SK-N-SH (cell line): ENCODE results near the gene PRCC. TPM values are rescaled to one million over a fixed set of nuclear protein-coding genes. Genes with fewer than 3 reads are reported as not detected.

ENCODE experiments used
- CTCF ChIA-PET: fragments of 300-600, 350-600 bp; formaldehyde crosslinking; extraction: SDS; loops from one replicate; lab custom pipeline; 2021; lab: Yijun Ruan, JAX
- POLR2A ChIA-PET: fragments of 350-600 bp; sonication (Branson Sonifier 250); formaldehyde crosslinking; extraction: SDS; loops from one replicate; lab custom pipeline; 2020; ENCODE audit warnings: antibody characterized with exemption, inconsistent platforms; lab: Yijun Ruan, JAX
- DNase-seq: peaks from one replicate; pipeline ENCODE4 v3.0.0; 2012
- H2AFZ ChIP-seq: fragments of 200-600 bp; sonication (generic); 2 replicates; pipeline ENCODE4 v1.8.1; 2016; ENCODE audit warnings: antibody characterized with exemption, mild to moderate bottlenecking, low read depth
- H3F3A ChIP-seq: fragments of 200-600 bp; sonication (generic); replicated peaks from 2 replicates; pipeline ENCODE3; 2016; ENCODE audit warnings: antibody characterized with exemption, mild to moderate bottlenecking; ENCODE audit not compliant: insufficient read depth
- H3K27ac ChIP-seq, 2 experiments: fragments of 200-500 bp in 1 of 2; fragments of 200-600 bp in 1 of 2; sonication (Bioruptor generic) in 1 of 2; sonication (generic), shearing (Covaris generic) in 1 of 2; 2 replicates each; pipeline versions ENCODE4 v1.5.1 to v1.6.1; 2014 to 2016; ENCODE audit warnings: low read depth in 2 of 2, inconsistent platforms in 1 of 2, low read length in 1 of 2, mild to moderate bottlenecking in 1 of 2, mixed read lengths in 1 of 2
- H3K27me3 ChIP-seq: fragments of 200-600 bp; sonication (generic), shearing (Covaris generic); 2 replicates; pipeline ENCODE4 v1.6.1; 2016; ENCODE audit warnings: mixed run types; ENCODE audit not compliant: insufficient read depth
- H3K36me3 ChIP-seq, 2 experiments: fragments of 200-500 bp in 1 of 2; fragments of 200-600 bp in 1 of 2; sonication (Bioruptor generic) in 1 of 2; sonication (generic) in 1 of 2; replicated peaks in 1 of 2; 2 replicates each; pipeline versions ENCODE3 to v1.5.1; 2014 to 2016; ENCODE audit warnings: low read length in 1 of 2, mild to moderate bottlenecking in 1 of 2; ENCODE audit not compliant: insufficient read depth in 2 of 2, control insufficient read depth in 1 of 2
- H3K4me1 ChIP-seq, 2 experiments: fragments of 200-500 bp in 1 of 2; fragments of 200-600 bp in 1 of 2; sonication (Bioruptor generic) in 1 of 2; sonication (generic), shearing (Covaris generic) in 1 of 2; 2 replicates each; pipeline versions ENCODE4 v1.5.1 to v1.6.1; 2014 to 2016; ENCODE audit warnings: low read depth in 1 of 2, low read length in 1 of 2, mixed run types in 1 of 2; ENCODE audit not compliant: insufficient read depth in 2 of 2, control insufficient read depth in 1 of 2
- H3K4me2 ChIP-seq: fragments of 200-600 bp; sonication (generic), shearing (Covaris generic); 2 replicates; pipeline ENCODE4 v1.6.1; 2017; ENCODE audit warnings: mixed run types
- H3K4me3 ChIP-seq, 2 experiments: fragments of 200-500 bp in 1 of 2; fragments of 200-600 bp in 1 of 2; sonication (Bioruptor generic) in 1 of 2; sonication (generic), shearing (Covaris generic) in 1 of 2; 2 replicates each; pipeline versions ENCODE4 v1.5.1 to v1.8.1; 2014 to 2016; ENCODE audit warnings: low read depth in 2 of 2, inconsistent platforms in 1 of 2, low read length in 1 of 2, mild to moderate bottlenecking in 1 of 2, mixed read lengths in 1 of 2, moderate library complexity in 1 of 2
- H3K79me2 ChIP-seq: fragments of 200-600 bp; sonication (generic); 2 replicates; pipeline ENCODE4 v1.8.1; 2017; ENCODE audit warnings: mild to moderate bottlenecking; ENCODE audit not compliant: insufficient read depth
- H3K9ac ChIP-seq: fragments of 200-600 bp; sonication (generic); 2 replicates; pipeline ENCODE4 v1.6.1; 2017; ENCODE audit warnings: mixed run types
- H3K9me2 ChIP-seq: fragments of 200-600 bp; sonication (generic); 2 replicates; pipeline ENCODE4 v1.6.1; 2017; ENCODE audit warnings: mixed run types
- H3K9me3 ChIP-seq: fragments of 200-600 bp; sonication (generic); 2 replicates; pipeline ENCODE4 v1.6.1; 2017; ENCODE audit warnings: mixed run types, mild to moderate bottlenecking, moderate library complexity
- H4K20me1 ChIP-seq: fragments of 200-600 bp; sonication (generic); 2 replicates; pipeline ENCODE4 v1.6.1; 2017; ENCODE audit warnings: mild to moderate bottlenecking, mixed run types; ENCODE audit not compliant: insufficient read depth
- CTCF ChIP-seq: fragments of 200-600 bp; sonication (generic); IDR thresholded peaks from 2 replicates; pipeline ENCODE4 v1.6.1; 2017; ENCODE audit warnings: antibody characterized with exemption, mild to moderate bottlenecking, moderate library complexity
- EZH2phosphoT487 ChIP-seq: fragments of 200-600 bp; sonication (generic); IDR thresholded peaks from 2 replicates; pipeline ENCODE4 v1.6.1; 2017; ENCODE audit warnings: low read depth, mixed run types, mild to moderate bottlenecking, antibody characterized with exemption, moderate library complexity, borderline replicate concordance
- FOXJ3 ChIP-seq: sonication (generic); formaldehyde crosslinking; IDR thresholded peaks from 2 replicates; pipeline ENCODE4 v1.5.1; 2020; ENCODE audit warnings: mild to moderate bottlenecking, missing genetic modification reagents
- FOXM1 ChIP-seq: IDR thresholded peaks from 2 replicates; pipeline ENCODE4 v1.4.0; 2012; ENCODE audit warnings: low read depth, mild to moderate bottlenecking
- GATA2 ChIP-seq: sonication (generic); formaldehyde crosslinking; IDR thresholded peaks from 2 replicates; pipeline ENCODE4 v1.5.0; 2020; ENCODE audit warnings: mild to moderate bottlenecking, missing genetic modification reagents
- JUND ChIP-seq: IDR thresholded peaks from 2 replicates; pipeline ENCODE4 v1.4.0; 2012
- MEF2A ChIP-seq: IDR thresholded peaks from 2 replicates; pipeline ENCODE4 v1.4.0; 2012; ENCODE audit warnings: low read depth, borderline replicate concordance
- NFIC ChIP-seq: IDR thresholded peaks from 2 replicates; pipeline ENCODE4 v1.4.0; 2012; ENCODE audit warnings: borderline replicate concordance
- NRF1 ChIP-seq: IDR thresholded peaks from 2 replicates; pipeline ENCODE4 v1.6.1; 2012; ENCODE audit warnings: low read depth, mild to moderate bottlenecking, low read length
- PBX3 ChIP-seq: IDR thresholded peaks from 2 replicates; pipeline ENCODE4; 2012
- POLR2AphosphoS5 ChIP-seq: IDR thresholded peaks from 2 replicates; pipeline ENCODE4 v1.6.1; 2012; ENCODE audit warnings: low read depth, low read length
- RCOR1 ChIP-seq: fragments of 150-350 bp; IDR thresholded peaks from 2 replicates; pipeline ENCODE4 v1.6.1; 2017; ENCODE audit warnings: antibody characterized with exemption, low read length
- TAF1 ChIP-seq: IDR thresholded peaks from 2 replicates; pipeline ENCODE4 v1.6.1; 2012; ENCODE audit warnings: low read depth, mild to moderate bottlenecking, low read length, moderate library complexity, borderline replicate concordance
- TEAD4 ChIP-seq: IDR thresholded peaks from 2 replicates; pipeline ENCODE4 v1.4.0; 2012; ENCODE audit warnings: mild to moderate bottlenecking, borderline replicate concordance; ENCODE audit not compliant: insufficient read depth
- ZBTB33 ChIP-seq: IDR thresholded peaks from 2 replicates; pipeline ENCODE4 v1.4.0; 2012; ENCODE audit warnings: low read depth, borderline replicate concordance
- WGBS: methylation state at CpG from one replicate; pipeline ENCODE4 v1.1.6; 2017; ENCODE audit warnings: low lambda C conversion rate; 5-methylcytosine and 5-hydroxymethylcytosine counted together
- polyA plus RNA-seq, 3 experiments: library from polyadenylated mRNA; depleted of rRNA; stranded (reverse); fragments of >200 nt; gene quantifications; 2 replicates each; pipeline ENCODE4 v1.2.3, GENCODE V29; 2012
- TF ChIP-seq, protein P1 (sequence below): IDR thresholded peaks from 2 replicates; pipeline ENCODE4 v1.6.1; 2012; ENCODE audit warnings: mild to moderate bottlenecking, low read depth, low read length, moderate library complexity

Gene PRCC
- polyA plus RNA-seq, 1 of the 3 experiments (the other 2 are of a cell fraction), result 39.2 TPM

DNA sequence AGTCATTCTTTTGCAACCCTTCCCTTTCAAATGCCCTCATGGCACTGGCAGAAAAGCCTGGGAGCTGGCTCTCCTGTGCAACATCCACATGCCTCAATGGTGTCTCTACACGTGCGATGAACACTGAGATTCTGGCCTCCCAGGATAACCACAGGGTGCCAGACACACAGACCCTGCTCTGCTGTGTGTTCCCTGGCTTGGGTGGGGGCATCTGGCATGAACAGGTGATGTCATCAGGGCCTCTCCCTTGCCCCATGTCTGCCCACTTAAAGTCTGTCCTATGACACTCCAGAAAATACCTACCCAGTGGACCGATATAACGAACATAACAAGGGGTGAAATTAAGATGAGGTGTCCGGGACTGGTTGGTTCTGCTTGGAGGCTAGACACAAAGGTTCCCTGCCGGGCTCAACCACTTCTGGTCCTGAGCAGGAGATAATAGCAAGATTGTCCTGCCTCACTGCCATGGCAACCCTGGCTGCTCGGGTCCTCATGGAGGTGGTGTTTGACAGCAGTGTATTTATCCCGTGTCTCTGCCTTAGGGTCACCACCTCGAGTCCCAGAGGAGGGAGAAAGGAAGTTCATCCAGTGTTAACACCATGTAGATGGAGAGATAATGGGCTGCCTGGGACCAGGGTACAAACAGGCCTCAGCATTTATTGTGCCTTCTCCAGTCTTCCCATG, 72.2 kb downstream of the PRCC start:
- H3K36me3 ChIP-seq, result no peaks in the 10 kb centered on the region
- POLR2A ChIA-PET, result interaction anchor here (0.6 to 5.8 kb wide), 11 partner anchors 9 to 53 kb away, joined by 3 to 38 read pairs (median 4); partner anchors contain the start of genes INSRR and NTRK1
- CTCF ChIA-PET, result interaction anchor here (0.8 to 12.8 kb wide), 30 partner anchors 10 to 164 kb away, joined by 3 to 476 read pairs (median 8); partner anchors contain the start of genes INSRR, NTRK1 and PEAR1
- no peak overlapping the region for H2AFZ ChIP-seq
- peaks cover 0 to 50% of the 10 kb centered on the region in 2 experiments; a peak in 2 of 4 replicates for H3K4me1 ChIP-seq
- H3K9ac ChIP-seq, result no peak overlapping the region
- TF ChIP-seq GATA2 (CRISPR knock-in tag), result peak; percentile 57; the same call in 1 of the 2 replicates
- no peak for TF ChIP-seq NRF1
- no peak for TF ChIP-seq TAF1
- no peak for TF ChIP-seq JUND
- TF ChIP-seq RCOR1, result no peak
- TF ChIP-seq TEAD4, result no peak
- no peak overlapping the region for H3K4me3 ChIP-seq
- H3K79me2 ChIP-seq, result no peaks in the 10 kb centered on the region
- WGBS, result 40% methylated on average over 9 of the region's 9 CpGs
- peaks cover 8% of the 10 kb centered on the region; the same call in 1 of the 2 replicates for H3K27me3 ChIP-seq
- no peaks in the 10 kb centered on the region for H3K9me3 ChIP-seq
- H4K20me1 ChIP-seq, result no peaks in the 10 kb centered on the region
- no peak for DNase-seq
- H3K27ac ChIP-seq, result peak overlapping the region in 1 of 2 experiments; percentile 43; a peak in 2 of 4 replicates
- no peaks in the 10 kb centered on the region for H3K9me2 ChIP-seq
- H3F3A ChIP-seq, result no peaks in the 10 kb centered on the region
- H3K4me2 ChIP-seq, result no peak overlapping the region

DNA sequence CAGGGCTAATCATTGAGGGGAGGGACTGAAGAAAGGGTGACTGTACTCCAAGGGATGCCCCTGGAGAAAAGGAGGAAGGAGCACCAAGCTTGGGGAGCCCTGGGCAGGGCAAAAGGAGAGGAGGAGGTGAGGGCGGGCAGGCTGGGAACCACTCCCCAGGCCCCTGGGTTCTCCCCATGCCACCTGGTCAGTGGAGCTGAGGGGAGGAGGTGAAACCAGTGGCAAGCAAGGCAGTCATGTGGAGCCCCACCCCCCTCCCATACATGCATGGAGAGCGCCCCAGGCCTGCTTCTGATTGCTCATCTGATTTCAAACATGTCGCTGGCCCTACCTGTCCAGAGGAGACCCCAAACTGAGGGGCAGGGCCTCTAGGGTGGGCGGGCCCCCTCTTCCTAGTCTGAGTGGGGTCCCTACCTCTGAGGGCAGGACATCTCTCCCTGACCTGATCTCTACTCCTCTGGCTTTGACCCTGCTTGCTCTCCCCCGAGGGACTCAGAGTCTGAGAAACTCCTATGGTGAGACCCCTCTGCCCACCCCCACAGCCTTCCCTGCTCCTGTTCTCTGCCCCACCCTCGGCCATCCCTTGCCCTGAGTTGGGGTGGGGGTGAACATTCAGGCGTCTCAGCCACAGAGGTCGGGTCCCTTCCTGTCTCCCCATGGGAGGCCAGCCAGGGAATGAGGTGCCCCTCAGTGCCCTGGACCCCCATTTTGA, 73.0 kb downstream of the PRCC start:
- peak overlapping the region in 1 of 2 experiments; percentile 43; a peak in 1 of 4 replicates for H3K27ac ChIP-seq
- H3K4me1 ChIP-seq, result peaks cover 0 to 42% of the 10 kb centered on the region in 2 experiments; a peak in 2 of 4 replicates
- no peaks in the 10 kb centered on the region for H3K79me2 ChIP-seq
- H3K9me2 ChIP-seq, result no peaks in the 10 kb centered on the region
- no peak overlapping the region for H2AFZ ChIP-seq
- no peak for DNase-seq
- no peak overlapping the region for H3K9ac ChIP-seq
- POLR2A ChIA-PET, result interaction anchor here (1.3 to 5.8 kb wide), 2 partner anchors 18 to 20 kb away, joined by 4 to 38 read pairs; partner anchors contain the start of genes INSRR and NTRK1
- no peaks in the 10 kb centered on the region for H3K9me3 ChIP-seq
- CTCF ChIA-PET, result interaction anchor here (1.1 to 12.8 kb wide), 8 partner anchors 14 to 115 kb away, joined by 4 to 476 read pairs (median 48); partner anchors contain the start of genes INSRR, NTRK1 and PEAR1
- H3K27me3 ChIP-seq, result no peaks in the 10 kb centered on the region; the same call in 1 of the 2 replicates
- no peak overlapping the region for H3K4me2 ChIP-seq
- WGBS, result 60% methylated on average over 8 of the region's 8 CpGs
- no peaks in the 10 kb centered on the region for H3F3A ChIP-seq
- no peak overlapping the region for H3K4me3 ChIP-seq
- H3K36me3 ChIP-seq, result no peaks in the 10 kb centered on the region
- H4K20me1 ChIP-seq, result no peaks in the 10 kb centered on the region
- TF ChIP-seq FOXM1 (no peak), TEAD4 (no peak), CTCF (no peak), FOXJ3 (CRISPR knock-in tag) (no peak), ZBTB33 (no peak), NFIC (no peak), EZH2phosphoT487 (no peak), POLR2AphosphoS5 (no peak), PBX3 (no peak), MEF2A (no peak)
- TF ChIP-seq, protein P1, sequence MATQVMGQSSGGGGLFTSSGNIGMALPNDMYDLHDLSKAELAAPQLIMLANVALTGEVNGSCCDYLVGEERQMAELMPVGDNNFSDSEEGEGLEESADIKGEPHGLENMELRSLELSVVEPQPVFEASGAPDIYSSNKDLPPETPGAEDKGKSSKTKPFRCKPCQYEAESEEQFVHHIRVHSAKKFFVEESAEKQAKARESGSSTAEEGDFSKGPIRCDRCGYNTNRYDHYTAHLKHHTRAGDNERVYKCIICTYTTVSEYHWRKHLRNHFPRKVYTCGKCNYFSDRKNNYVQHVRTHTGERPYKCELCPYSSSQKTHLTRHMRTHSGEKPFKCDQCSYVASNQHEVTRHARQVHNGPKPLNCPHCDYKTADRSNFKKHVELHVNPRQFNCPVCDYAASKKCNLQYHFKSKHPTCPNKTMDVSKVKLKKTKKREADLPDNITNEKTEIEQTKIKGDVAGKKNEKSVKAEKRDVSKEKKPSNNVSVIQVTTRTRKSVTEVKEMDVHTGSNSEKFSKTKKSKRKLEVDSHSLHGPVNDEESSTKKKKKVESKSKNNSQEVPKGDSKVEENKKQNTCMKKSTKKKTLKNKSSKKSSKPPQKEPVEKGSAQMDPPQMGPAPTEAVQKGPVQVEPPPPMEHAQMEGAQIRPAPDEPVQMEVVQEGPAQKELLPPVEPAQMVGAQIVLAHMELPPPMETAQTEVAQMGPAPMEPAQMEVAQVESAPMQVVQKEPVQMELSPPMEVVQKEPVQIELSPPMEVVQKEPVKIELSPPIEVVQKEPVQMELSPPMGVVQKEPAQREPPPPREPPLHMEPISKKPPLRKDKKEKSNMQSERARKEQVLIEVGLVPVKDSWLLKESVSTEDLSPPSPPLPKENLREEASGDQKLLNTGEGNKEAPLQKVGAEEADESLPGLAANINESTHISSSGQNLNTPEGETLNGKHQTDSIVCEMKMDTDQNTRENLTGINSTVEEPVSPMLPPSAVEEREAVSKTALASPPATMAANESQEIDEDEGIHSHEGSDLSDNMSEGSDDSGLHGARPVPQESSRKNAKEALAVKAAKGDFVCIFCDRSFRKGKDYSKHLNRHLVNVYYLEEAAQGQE, result no peak
